Fibroblast of villous mesenchyme (primary cell): ENCODE data around the gene ADIPOR2. TPM values are rescaled to one million over a fixed set of nuclear protein-coding genes. Genes with fewer than 3 reads are reported as not detected.
"Not testable (repeated sequence)": the region's sequence is repeated elsewhere in the genome, so short reads cannot be mapped to it uniquely, and the experiment has no call there.

Source experiments
- DNase-seq: peaks from one replicate; pipeline ENCODE4 v3.0.0-alpha.2; 2010; ENCODE audit warnings: low read depth
- H3K4me3 ChIP-seq: 2 replicates; pipeline ENCODE4 v1.5.1; 2011; ENCODE audit warnings: low read depth, mild to moderate bottlenecking, low read length
- total RNA-seq: library from RNA; depleted of rRNA; stranded (reverse); fragments of >200 nt; gene quantifications from 2 replicates; pipeline ENCODE4 v1.2.3, GENCODE V29; 2012
- TF ChIP-seq, protein P1 (sequence below): IDR thresholded peaks from 2 replicates; pipeline ENCODE4 v1.5.1; 2012; ENCODE audit warnings: low read depth, mild to moderate bottlenecking, low read length; ENCODE audit not compliant: insufficient read depth

Gene ADIPOR2
- total RNA-seq, 1 donor: 48.8 TPM

DNA sequence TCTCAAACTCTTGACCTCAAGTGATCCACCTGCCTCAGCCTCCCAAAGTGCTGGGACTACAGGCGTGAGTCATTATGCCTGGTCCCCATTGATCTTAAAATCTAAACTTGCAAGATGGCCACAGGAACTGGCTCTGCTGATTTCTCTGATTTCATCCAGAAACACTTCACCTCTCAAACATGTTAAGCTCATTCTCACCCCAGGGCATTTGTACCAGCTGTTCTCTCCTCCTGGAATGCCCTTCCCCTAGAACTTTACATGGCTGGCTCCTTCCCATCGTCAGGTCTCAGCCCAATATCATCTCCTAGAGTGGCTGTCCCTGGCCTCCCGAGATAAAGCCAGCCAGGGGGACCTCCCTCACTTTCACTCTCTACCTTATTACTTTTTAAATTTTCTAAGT, 124.2 kb downstream of the ADIPOR2 start:
- TF ChIP-seq, protein P1, sequence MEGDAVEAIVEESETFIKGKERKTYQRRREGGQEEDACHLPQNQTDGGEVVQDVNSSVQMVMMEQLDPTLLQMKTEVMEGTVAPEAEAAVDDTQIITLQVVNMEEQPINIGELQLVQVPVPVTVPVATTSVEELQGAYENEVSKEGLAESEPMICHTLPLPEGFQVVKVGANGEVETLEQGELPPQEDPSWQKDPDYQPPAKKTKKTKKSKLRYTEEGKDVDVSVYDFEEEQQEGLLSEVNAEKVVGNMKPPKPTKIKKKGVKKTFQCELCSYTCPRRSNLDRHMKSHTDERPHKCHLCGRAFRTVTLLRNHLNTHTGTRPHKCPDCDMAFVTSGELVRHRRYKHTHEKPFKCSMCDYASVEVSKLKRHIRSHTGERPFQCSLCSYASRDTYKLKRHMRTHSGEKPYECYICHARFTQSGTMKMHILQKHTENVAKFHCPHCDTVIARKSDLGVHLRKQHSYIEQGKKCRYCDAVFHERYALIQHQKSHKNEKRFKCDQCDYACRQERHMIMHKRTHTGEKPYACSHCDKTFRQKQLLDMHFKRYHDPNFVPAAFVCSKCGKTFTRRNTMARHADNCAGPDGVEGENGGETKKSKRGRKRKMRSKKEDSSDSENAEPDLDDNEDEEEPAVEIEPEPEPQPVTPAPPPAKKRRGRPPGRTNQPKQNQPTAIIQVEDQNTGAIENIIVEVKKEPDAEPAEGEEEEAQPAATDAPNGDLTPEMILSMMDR: no peak
- no peak for DNase-seq

DNA sequence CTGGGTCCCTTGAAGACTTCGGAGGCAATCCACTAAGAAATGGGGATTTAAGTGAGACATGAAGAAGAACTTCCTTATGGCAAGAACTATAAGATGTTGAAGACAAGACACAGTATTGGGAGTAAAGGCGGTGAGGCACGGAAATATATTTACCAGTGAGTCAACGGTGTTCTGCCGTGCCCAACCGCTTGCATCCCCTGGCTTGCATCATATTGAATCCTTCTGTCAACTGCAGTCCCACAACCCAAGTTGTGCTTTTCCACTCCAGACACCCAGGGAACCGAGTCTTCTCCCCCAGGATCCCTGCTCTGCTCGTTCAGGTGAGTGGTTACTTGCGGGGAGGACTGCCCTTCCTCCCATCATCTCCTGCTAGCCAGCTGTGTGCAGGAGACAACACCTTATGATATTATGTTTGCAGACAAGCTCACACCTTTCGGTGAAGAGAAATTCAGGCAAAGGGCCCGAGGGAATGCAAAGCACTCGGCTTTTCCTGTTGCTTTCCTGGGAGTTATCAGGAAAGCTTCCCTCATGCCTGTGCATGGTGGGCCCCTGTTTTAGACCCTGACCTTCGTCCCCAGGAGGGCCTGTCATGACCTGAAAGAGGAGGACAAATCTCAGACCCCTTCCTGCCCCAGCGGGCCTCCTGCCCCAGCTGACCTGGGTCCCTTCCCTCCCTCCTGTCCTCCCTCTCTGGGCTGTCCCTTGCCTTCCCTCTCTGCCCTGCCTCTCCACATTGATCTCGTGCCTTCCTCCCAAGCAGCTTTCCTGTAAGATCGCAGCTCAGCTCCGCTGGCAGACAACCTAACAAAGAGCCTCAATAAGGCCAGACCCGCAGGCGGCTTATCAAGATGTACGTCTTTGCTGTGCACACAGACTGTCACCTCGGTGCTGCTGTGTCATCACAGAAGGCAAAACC, 125.2 kb downstream of the ADIPOR2 start:
- peak; percentile 36 for DNase-seq
- no peak overlapping the region for H3K4me3 ChIP-seq
- TF ChIP-seq, protein P1: no peak

More for the DNA sequence above, 124.2 kb downstream of the ADIPOR2 start:
- no peak overlapping the region for H3K4me3 ChIP-seq

DNA sequence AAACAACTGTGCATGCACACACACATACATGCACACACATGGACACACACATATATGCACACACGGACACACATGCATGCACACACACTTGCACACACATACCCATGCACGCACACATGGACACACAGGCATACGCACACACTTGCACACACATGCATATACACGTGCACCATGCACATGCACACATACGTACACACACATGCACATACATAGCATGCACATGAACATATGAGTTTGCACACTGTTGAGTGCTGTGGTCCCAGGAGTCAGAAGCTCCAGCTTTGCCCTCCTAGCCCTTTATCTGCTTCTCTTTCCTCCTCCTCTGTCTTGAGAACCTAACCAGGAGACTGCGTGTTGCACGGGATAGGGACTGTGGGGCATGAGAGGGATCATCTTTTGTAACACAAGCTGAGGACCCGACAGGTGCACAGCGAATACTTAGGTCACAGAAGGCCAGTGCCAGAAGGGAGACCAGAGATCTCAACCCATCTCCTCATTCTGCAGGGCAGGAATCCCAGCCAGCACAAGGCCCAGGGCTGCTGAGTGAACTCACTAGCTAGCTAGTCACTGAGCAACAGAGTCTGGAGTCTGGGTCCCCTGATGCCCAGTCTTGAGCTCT, 126.0 kb downstream of the ADIPOR2 start:
- TF ChIP-seq, protein P1: no peak

DNA sequence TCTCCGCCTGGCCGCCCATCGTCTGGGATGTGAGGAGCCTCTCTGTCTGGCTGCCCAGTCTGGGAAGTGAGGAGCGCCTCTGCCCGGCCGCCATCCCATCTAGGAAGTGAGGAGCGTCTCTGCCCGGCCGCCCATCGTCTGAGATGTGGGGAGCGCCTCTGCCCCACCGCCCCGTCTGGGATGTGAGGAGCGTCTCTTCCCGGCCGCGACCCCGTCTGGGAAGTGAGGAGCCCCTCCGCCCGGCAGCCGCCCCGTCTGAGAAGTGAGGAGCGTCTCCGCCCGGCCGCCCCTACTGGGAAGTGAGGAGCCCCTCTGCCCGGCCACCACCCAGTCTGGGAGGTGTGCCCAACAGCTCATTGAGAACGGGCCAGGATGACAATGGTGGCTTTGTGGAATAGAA, 127.1 kb downstream of the ADIPOR2 start:
- not testable (repeated sequence) for H3K4me3 ChIP-seq

More for the DNA sequence above, 126.0 kb downstream of the ADIPOR2 start:
- no peak overlapping the region for H3K4me3 ChIP-seq
- DNase-seq: no peak

DNA sequence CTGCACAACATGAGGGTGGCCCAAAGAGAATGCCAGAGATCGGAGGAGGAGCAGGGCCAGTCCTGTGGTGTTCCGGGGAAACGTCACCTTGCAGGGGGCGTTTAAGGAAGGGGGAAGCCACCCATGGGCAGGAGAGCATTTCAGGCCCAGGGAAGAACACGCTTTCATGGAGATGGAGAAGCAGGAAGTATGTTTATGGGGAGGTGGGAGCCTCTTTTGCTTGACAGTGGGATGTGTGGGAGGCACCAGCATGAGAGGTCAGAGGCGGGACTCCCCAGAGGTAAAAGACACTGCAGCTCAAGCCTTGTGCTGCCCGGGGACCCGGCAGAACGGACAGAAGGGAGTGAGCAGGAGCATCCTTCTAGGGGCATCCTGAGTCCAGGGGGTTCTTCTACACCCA, 128.2 kb downstream of the ADIPOR2 start:
- no peak overlapping the region for H3K4me3 ChIP-seq

More for the DNA sequence above, 127.1 kb downstream of the ADIPOR2 start:
- not testable (repeated sequence) for DNase-seq

DNA sequence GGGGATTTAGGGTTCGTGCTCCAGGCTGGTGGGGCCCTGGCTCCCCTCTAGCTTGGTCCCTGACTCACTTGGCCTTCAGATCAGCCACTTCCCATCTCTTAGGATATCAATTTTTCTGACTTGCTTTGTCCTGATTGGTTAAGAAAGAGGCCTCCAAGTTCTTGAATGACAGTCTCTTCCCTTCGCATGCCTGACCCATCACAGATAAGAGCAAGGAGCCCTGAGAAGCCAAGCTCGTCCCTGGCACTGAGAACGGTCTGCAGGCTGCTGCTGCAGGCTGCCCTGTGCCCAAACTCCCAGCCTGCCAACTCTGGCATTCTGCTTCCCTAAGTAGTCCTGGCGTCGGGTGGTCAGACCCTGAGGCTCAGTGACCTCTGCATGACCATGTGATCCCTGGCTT, 128.7 kb downstream of the ADIPOR2 start:
- no peak for DNase-seq
- TF ChIP-seq, protein P1: no peak
- no peak overlapping the region for H3K4me3 ChIP-seq

More for the DNA sequence above, 128.2 kb downstream of the ADIPOR2 start:
- DNase-seq: no peak
- TF ChIP-seq, protein P1: no peak

DNA sequence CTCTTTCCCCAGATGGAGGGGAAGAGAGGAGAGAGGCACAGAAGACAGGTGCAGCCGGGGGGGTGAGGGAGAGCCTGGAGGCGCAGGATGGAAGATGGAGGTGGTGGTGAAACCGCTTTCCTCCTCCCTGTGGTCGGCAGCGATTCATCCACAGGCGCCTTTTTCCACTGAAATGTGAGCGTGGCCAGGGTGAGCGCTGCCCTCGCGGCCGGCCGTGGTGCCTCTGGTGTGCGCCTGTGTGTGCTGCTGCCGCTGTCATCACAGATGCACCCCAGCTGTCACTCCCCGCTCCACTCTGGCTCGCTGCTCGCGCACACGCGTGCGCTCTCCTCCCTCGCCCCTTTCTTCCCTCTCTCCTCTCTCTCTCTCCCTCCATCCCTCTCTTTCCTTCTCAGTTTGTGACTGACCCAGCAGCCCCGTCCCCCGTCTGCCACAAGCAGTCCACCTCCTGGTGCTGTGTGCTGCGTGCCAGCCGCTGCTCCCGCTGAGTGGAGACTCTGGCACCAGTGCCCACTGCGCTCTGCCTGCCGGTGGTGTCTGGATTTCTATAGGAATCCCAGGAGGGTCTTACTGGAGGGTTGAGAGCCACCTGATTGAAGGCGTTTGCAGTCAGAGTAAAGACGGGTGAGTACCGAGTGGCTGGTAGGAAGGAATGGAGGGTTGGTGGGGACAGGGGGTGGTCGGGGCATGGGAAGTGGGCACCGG, 129.5 kb downstream of the ADIPOR2 start, which contains the start of gene LRTM2:
TSS of gene LRTM2 (plus strand) at position 375 of the 705 bp plus-strand sequence. CDS start 7,584 bp downstream, outside the sequence.
- H3K4me3 ChIP-seq: no peak within 1 kb of the TSS
- DNase-seq: no peak
- TF ChIP-seq, protein P1: no peak
